HCT116 (cell line): Measurements from ENCODE around the gene RNF145.

ENCODE experiments used
- CEBPB ChIP-seq: IDR thresholded peaks from 2 replicates; pipeline ENCODE4 v1.6.1; 2012; ENCODE audit warnings: low read depth
- CTCF ChIP-seq, 3 experiments: fragments of 200-600 bp in 1 of 3; sonication (generic) in 1 of 3; IDR thresholded peaks in 2 of 3; conservative IDR thresholded peaks in 1 of 3; 2 replicates each; pipeline ENCODE4 v1.5.1; 2012 to 2017; ENCODE audit warnings: low read depth in 2 of 3, low read length in 2 of 3, antibody characterized with exemption in 1 of 3, borderline replicate concordance in 1 of 3, control low read depth in 1 of 3, mild to moderate bottlenecking in 1 of 3, mixed read lengths in 1 of 3, mixed run types in 1 of 3, moderate library complexity in 1 of 3; ENCODE audit not compliant: insufficient read depth in 1 of 3
- EZH2 ChIP-seq: fragments of 200-600 bp; sonication (generic); IDR thresholded peaks from 2 replicates; pipeline ENCODE4 v1.6.1; 2017; ENCODE audit warnings: antibody characterized with exemption, mixed run types
- EZH2phosphoT487 ChIP-seq: fragments of 200-600 bp; IDR thresholded peaks from 2 replicates; pipeline ENCODE4 v1.6.1; 2018; ENCODE audit warnings: antibody characterized with exemption, borderline replicate concordance
- FOSL1 ChIP-seq: IDR thresholded peaks from 2 replicates; pipeline ENCODE4 v1.6.1; 2012; ENCODE audit warnings: low read depth
- POLR2A ChIP-seq: IDR thresholded peaks from 2 replicates; pipeline ENCODE4 v1.7.0; 2011; ENCODE audit warnings: borderline replicate concordance; ENCODE audit not compliant: insufficient read depth, insufficient read length; ENCODE audit errors: extremely low read depth
- POLR2AphosphoS5 ChIP-seq: IDR thresholded peaks from 2 replicates; pipeline ENCODE4 v1.6.1; 2011; ENCODE audit warnings: mild to moderate bottlenecking, low read depth, low read length, moderate library complexity
- REST ChIP-seq: IDR thresholded peaks from 2 replicates; pipeline ENCODE4 v1.6.1; 2012; ENCODE audit warnings: low read depth
- SIN3A ChIP-seq: IDR thresholded peaks from 2 replicates; pipeline ENCODE4 v1.6.1; 2012; ENCODE audit warnings: low read depth
- ZNF274 ChIP-seq: fragments of 200-500 bp; sonication (Bioruptor generic); IDR thresholded peaks from 2 replicates; pipeline ENCODE4 v1.6.1; 2014; ENCODE audit warnings: mild to moderate bottlenecking, low read depth, low read length, inconsistent platforms

- TF ChIP-seq CTCF (IDR thresholded peaks at IDR 0.05 in 2 of 3, conservative IDR thresholded peaks at IDR 0.05 in 1 of 3; ENCODE audit: borderline replicate concordance in 1 of 3, insufficient read depth in 1 of 3, low read depth in 2 of 3, low read length in 2 of 3) = no peak
- TF ChIP-seq ZNF274 = no peak
- TF ChIP-seq EZH2phosphoT487 = no peak
- TF ChIP-seq EZH2 = no peak
- TF ChIP-seq POLR2A = no peak
- TF ChIP-seq SIN3A = peak; percentile 64; the same call in 1 of the 2 replicates
- TF ChIP-seq POLR2AphosphoS5 = no peak; the same call in 1 of the 2 replicates
- no peak for TF ChIP-seq REST
- no peak for TF ChIP-seq FOSL1
- no peak for TF ChIP-seq CEBPB
Measured at GRCh38 chr5:159207686-159208513, 1.5 kb downstream of the RNF145 start.
